HEK293T (cell line): ENCODE measurements around the gene GYPC.

Source experiments
- ARNT ChIP-seq: fragments of 450-650 bp; IDR thresholded peaks from 2 replicates; pipeline ENCODE4 v1.6.1; 2017; ENCODE audit warnings: mild to moderate bottlenecking
- BHLHE40 ChIP-seq: fragments of 450-650 bp; IDR thresholded peaks from 2 replicates; pipeline ENCODE4 v1.6.1; 2016; ENCODE audit warnings: mild to moderate bottlenecking, moderate library complexity, borderline replicate concordance
- ELF4 ChIP-seq: fragments of 450-650 bp; IDR thresholded peaks from 2 replicates; pipeline ENCODE4 v1.6.1; 2017; ENCODE audit warnings: antibody characterized with exemption
- FOXA1 ChIP-seq: fragments of 450-650 bp; IDR thresholded peaks from 2 replicates; pipeline ENCODE4 v1.6.1; 2016; ENCODE audit warnings: mild to moderate bottlenecking
- FOXK2 ChIP-seq: fragments of 450-650 bp; IDR thresholded peaks from 2 replicates; pipeline ENCODE4 v1.6.1; 2016; ENCODE audit warnings: mild to moderate bottlenecking
- LEF1 ChIP-seq: fragments of 450-650 bp; IDR thresholded peaks from 2 replicates; pipeline ENCODE4 v1.6.1; 2017; ENCODE audit warnings: mild to moderate bottlenecking, borderline replicate concordance
- NFRKB ChIP-seq: fragments of 450-650 bp; IDR thresholded peaks from 2 replicates; pipeline ENCODE4 v1.6.1; 2016; ENCODE audit warnings: mild to moderate bottlenecking, moderate library complexity
- SP1 ChIP-seq: fragments of 450-650 bp; IDR thresholded peaks from 2 replicates; pipeline ENCODE4 v1.6.1; 2017
- SUZ12 ChIP-seq: fragments of 450-650 bp; IDR thresholded peaks from 2 replicates; pipeline ENCODE4 v1.6.1; 2016; ENCODE audit warnings: mild to moderate bottlenecking
- TARDBP ChIP-seq: fragments of 450-650 bp; IDR thresholded peaks from 2 replicates; pipeline ENCODE4 v1.6.1; 2016
- ZNF384 ChIP-seq: fragments of 450-650 bp; IDR thresholded peaks from 2 replicates; pipeline ENCODE4 v1.6.1; 2016

DNA sequence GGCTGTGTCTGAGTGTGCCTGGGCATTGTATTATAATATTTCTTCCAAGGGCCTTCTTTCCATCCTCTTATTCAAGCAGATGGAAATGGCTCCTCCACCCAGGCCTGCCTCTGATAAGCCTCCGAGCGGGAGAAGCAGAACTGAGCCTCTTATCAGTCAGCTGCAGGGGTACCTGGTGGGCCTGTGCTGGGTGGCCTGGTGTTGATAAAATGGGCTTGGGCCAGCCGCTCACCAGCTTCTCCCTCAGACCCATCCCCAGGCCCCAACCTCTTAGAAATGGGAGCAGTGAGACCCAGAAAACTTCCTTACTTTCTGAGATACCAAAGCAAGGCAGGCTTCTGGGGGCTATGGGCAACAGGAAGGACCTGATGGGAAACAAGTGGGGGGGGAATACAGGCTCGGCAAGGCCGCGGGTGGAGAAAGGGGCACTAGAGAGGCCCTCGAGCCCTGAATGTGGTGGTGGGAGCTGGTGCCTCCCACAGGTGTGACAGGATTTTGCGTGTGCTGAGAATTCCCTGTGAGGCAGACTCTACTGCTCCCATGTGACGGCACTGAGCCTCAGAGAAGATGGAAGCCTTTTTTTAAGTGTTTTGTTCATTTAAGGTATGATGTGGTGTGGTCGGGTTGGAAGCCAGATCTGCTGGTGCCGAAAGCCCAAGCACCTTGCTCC is 18.3 kb downstream of the GYPC start:
- TF ChIP-seq SP1 (no peak), ZNF384 (no peak), BHLHE40 (no peak), ARNT (no peak), FOXA1 (no peak), TARDBP (no peak), ELF4 (no peak), LEF1 (no peak), NFRKB (no peak), FOXK2 (no peak), SUZ12 (no peak)
